ENCODE data around the gene OR52B2. TPM values are rescaled to one million over a fixed set of nuclear protein-coding genes. Genes with fewer than 3 reads are reported as not detected.

OR52B2 gene
- total RNA-seq, 2 donors from 2014 or later, result not detected

- no peak within 1 kb of the TSS for H3K27ac ChIP-seq
- H3K4me3 ChIP-seq, result no peak within 1 kb of the TSS
- no peaks in the 10 kb centered on the region for H3K36me3 ChIP-seq (replicated peaks in 1 of 2; ENCODE audit: insufficient read depth in 1 of 2, low read depth in 2 of 2)
- no peak for ATAC-seq
- H3K27me3 ChIP-seq, result no peaks in the 10 kb centered on the region
- no peaks in the 10 kb centered on the region for H3K9me3 ChIP-seq
- no peaks in the 10 kb centered on the region for H3K4me1 ChIP-seq
- DNase-seq, result no peak
- intact Hi-C loops (cut with DNase I), result no loop called here
- TF ChIP-seq, protein P1, sequence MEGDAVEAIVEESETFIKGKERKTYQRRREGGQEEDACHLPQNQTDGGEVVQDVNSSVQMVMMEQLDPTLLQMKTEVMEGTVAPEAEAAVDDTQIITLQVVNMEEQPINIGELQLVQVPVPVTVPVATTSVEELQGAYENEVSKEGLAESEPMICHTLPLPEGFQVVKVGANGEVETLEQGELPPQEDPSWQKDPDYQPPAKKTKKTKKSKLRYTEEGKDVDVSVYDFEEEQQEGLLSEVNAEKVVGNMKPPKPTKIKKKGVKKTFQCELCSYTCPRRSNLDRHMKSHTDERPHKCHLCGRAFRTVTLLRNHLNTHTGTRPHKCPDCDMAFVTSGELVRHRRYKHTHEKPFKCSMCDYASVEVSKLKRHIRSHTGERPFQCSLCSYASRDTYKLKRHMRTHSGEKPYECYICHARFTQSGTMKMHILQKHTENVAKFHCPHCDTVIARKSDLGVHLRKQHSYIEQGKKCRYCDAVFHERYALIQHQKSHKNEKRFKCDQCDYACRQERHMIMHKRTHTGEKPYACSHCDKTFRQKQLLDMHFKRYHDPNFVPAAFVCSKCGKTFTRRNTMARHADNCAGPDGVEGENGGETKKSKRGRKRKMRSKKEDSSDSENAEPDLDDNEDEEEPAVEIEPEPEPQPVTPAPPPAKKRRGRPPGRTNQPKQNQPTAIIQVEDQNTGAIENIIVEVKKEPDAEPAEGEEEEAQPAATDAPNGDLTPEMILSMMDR (IDR thresholded peaks at IDR 0.05), result no peak
- no peak for TF ChIP-seq POLR2A (IDR thresholded peaks at IDR 0.05)
- 97 to 100% methylated on average over 4 of the region's 5 CpGs for WGBS, 2 donors
Observed at GRCh38 chr11:6199174-6199810, 29.2 kb upstream of the OR52B2 start, which contains the start of gene OR52W1. OR52W1 (plus strand) TSS chr11:6199224; CDS start chr11:6199224, 0 bp downstream.

GRCh38 chr11:6197466-6198200 is 27.5 kb upstream of the OR52B2 start:
- Histone ChIP-seq H3K4me1 (no peaks in the 10 kb centered on the region), H3K27ac (no peak overlapping the region), H3K9me3 (no peaks in the 10 kb centered on the region), H3K36me3 (replicated peaks in 1 of 2; ENCODE audit: insufficient read depth in 1 of 2, low read depth in 2 of 2) (no peaks in the 10 kb centered on the region), H3K27me3 (no peaks in the 10 kb centered on the region), H3K4me3 (no peak overlapping the region)
- DNase-seq (no peak), ATAC-seq (no peak)
- no peak for TF ChIP-seq POLR2A (IDR thresholded peaks at IDR 0.05)
- WGBS, 2 donors, result 67 to 75% methylated on average over 4 of the region's 4 CpGs
- intact Hi-C loops (cut with DNase I), result no loop called here

DNA sequence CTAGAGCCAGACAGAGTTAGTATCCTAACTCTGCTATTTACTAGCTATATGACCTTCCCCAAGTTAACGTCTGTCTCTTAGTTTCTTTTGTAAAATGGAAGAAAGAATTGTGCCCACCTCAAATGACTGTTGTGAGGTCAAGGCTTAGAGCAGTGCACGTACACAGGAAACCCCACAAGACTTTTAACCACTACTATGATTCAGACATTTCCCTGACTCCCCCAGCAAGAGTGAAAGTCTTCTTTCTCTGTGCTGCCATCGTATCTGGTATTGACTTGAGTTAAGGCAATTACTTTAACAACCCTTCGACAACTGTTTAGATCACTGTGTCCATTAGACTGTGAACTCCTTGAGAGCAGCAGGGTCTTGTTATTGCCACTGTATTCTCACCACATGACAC is 26.3 kb upstream of the OR52B2 start:
- intact Hi-C loops (cut with DNase I), result no loop called here
- H3K27ac ChIP-seq, result no peak overlapping the region
- no peak for ATAC-seq
- TF ChIP-seq, protein P1 (IDR thresholded peaks at IDR 0.05), result no peak
- TF ChIP-seq POLR2A (IDR thresholded peaks at IDR 0.05), result no peak
- no peaks in the 10 kb centered on the region for H3K27me3 ChIP-seq
- H3K4me1 ChIP-seq, result no peaks in the 10 kb centered on the region
- no peak for DNase-seq
- H3K4me3 ChIP-seq, result no peak overlapping the region
- no peaks in the 10 kb centered on the region for H3K36me3 ChIP-seq (replicated peaks in 1 of 2; ENCODE audit: insufficient read depth in 1 of 2, low read depth in 2 of 2)
- WGBS, 2 donors, result 51 to 53% methylated on average over 4 of the region's 4 CpGs
- no peaks in the 10 kb centered on the region for H3K9me3 ChIP-seq

- intact Hi-C loops (cut with DNase I), result no loop called here
- no peaks in the 10 kb centered on the region for H3K36me3 ChIP-seq (replicated peaks in 1 of 2; ENCODE audit: insufficient read depth in 1 of 2, low read depth in 2 of 2)
- TF ChIP-seq POLR2A (IDR thresholded peaks at IDR 0.05), result no peak
- TF ChIP-seq, protein P1 (IDR thresholded peaks at IDR 0.05), result no peak
- no peaks in the 10 kb centered on the region for H3K27me3 ChIP-seq
- ATAC-seq (no peak), DNase-seq (no peak)
- H3K4me1 ChIP-seq, result no peaks in the 10 kb centered on the region
- H3K9me3 ChIP-seq, result no peaks in the 10 kb centered on the region
- WGBS, 2 donors, result 86 to 87% methylated on average over 1 of the region's 1 CpG
- H3K27ac ChIP-seq, result no peak overlapping the region
- no peak overlapping the region for H3K4me3 ChIP-seq
Observed at GRCh38 chr11:6194065-6194581, 24.0 kb upstream of the OR52B2 start.

- no peaks in the 10 kb centered on the region for H3K4me1 ChIP-seq
- DNase-seq (no peak), ATAC-seq (no peak)
- intact Hi-C loops (cut with DNase I), result no loop called here
- no peak overlapping the region for H3K27ac ChIP-seq
- TF ChIP-seq, protein P1 (IDR thresholded peaks at IDR 0.05), result no peak
- no peak for TF ChIP-seq POLR2A (IDR thresholded peaks at IDR 0.05)
- no peaks in the 10 kb centered on the region for H3K9me3 ChIP-seq
- H3K27me3 ChIP-seq, result no peaks in the 10 kb centered on the region
- no peaks in the 10 kb centered on the region for H3K36me3 ChIP-seq (replicated peaks in 1 of 2; ENCODE audit: insufficient read depth in 1 of 2, low read depth in 2 of 2)
- no peak overlapping the region for H3K4me3 ChIP-seq
Observed at GRCh38 chr11:6191742-6192141, 21.6 kb upstream of the OR52B2 start.

Data from body of pancreas (tissue), 4 donors.